Activated naive CD8-positive, alpha-beta T cell treated with anti-CD3 and anti-CD28 coated beads, Interleukin-2, amount 50 U/mL, for 24 hours (primary cell): ENCODE results near the gene SNX25.
A peak's percentile ranks its signal among the peaks of the same experiment; 100 is the strongest.
"Not testable (repeated sequence)": the region's sequence is repeated elsewhere in the genome, so short reads cannot be mapped to it uniquely, and the experiment has no call there.

Experiments
- ATAC-seq: fragments of 150-1000 bp; cut with Tn5 transposase; one replicate; pipeline ENCODE4 v1.10.0; 2021
- DNase-seq: peaks from one replicate; pipeline ENCODE4 v3.0.0; 2021
- H3K27ac Mint-ChIP-seq: one replicate; pipeline ENCODE4 v1.8.0; 2021; ENCODE audit warnings: mild to moderate bottlenecking, mixed read lengths
- H3K27me3 Mint-ChIP-seq: one replicate; pipeline ENCODE4 v1.8.0; 2021; ENCODE audit warnings: mixed read lengths
- H3K36me3 Mint-ChIP-seq: one replicate; pipeline ENCODE4 v1.8.0; 2021; ENCODE audit warnings: low read depth, mixed read lengths
- H3K4me1 Mint-ChIP-seq: one replicate; pipeline ENCODE4 v1.8.0; 2021; ENCODE audit warnings: mixed read lengths
- H3K4me3 Mint-ChIP-seq: one replicate; pipeline ENCODE4 v1.8.0; 2021; ENCODE audit warnings: mild to moderate bottlenecking, moderate library complexity, mixed read lengths
- H3K9me3 Mint-ChIP-seq: one replicate; pipeline ENCODE4 v1.8.0; 2021; ENCODE audit warnings: mixed read lengths

SNX25 gene

GRCh38 chr4:185198189-185198588 lies 11.2 kb upstream of the SNX25 start:
- not testable (repeated sequence) for H3K9me3 Mint-ChIP-seq, ATAC-seq, H3K27me3 Mint-ChIP-seq, DNase-seq, H3K4me3 Mint-ChIP-seq, H3K27ac Mint-ChIP-seq
- Mint-ChIP-seq H3K36me3 (peaks cover 23% of the 10 kb centered on the region), H3K4me1 (peaks cover 34% of the 10 kb centered on the region)

- no peak for ATAC-seq
- Mint-ChIP-seq H3K4me3 (peak overlapping the region; percentile 90), H3K4me1 (peaks cover 36% of the 10 kb centered on the region), H3K9me3 (no peaks in the 10 kb centered on the region), H3K36me3 (peaks cover 12% of the 10 kb centered on the region), H3K27me3 (no peaks in the 10 kb centered on the region), H3K27ac (peak overlapping the region; percentile 95)
- no peak for DNase-seq
Measured at GRCh38 chr4:185201977-185202962, 7.1 kb upstream of the SNX25 start.

- peaks cover 36% of the 10 kb centered on the region for H3K4me1 Mint-ChIP-seq
Measured at GRCh38 chr4:185202984-185203485, 6.4 kb upstream of the SNX25 start.

GRCh38 chr4:185203486-185204237 lies 5.7 kb upstream of the SNX25 start, which contains the start of gene CFAP97:
Gene CFAP97, minus strand, starts transcription at chr4:185204000. Its CDS starts 12,804 bp downstream, at chr4:185191196.
- H3K4me1 Mint-ChIP-seq, result peaks cover 38% of the 10 kb centered on the region
- peak; percentile 88 for ATAC-seq
- peaks cover 12% of the 10 kb centered on the region for H3K36me3 Mint-ChIP-seq
- no peaks in the 10 kb centered on the region for H3K27me3 Mint-ChIP-seq
- H3K4me3 Mint-ChIP-seq, result peak within 1 kb of the TSS; percentile 90
- H3K27ac Mint-ChIP-seq, result peak within 1 kb of the TSS; percentile 95
- no peaks in the 10 kb centered on the region for H3K9me3 Mint-ChIP-seq
- peak; percentile 76 for DNase-seq

More at GRCh38 chr4:185202984-185203485, 6.4 kb upstream of the SNX25 start:
- no peaks in the 10 kb centered on the region for H3K9me3 Mint-ChIP-seq
- H3K4me3 Mint-ChIP-seq, result peak overlapping the region; percentile 90
- ATAC-seq (no peak), DNase-seq (no peak)
- no peaks in the 10 kb centered on the region for H3K27me3 Mint-ChIP-seq
- peak overlapping the region; percentile 95 for H3K27ac Mint-ChIP-seq
- H3K36me3 Mint-ChIP-seq, result peaks cover 12% of the 10 kb centered on the region

GRCh38 chr4:185204238-185204910 lies 5.0 kb upstream of the SNX25 start:
- ATAC-seq (no peak), DNase-seq (no peak)
- H3K27ac Mint-ChIP-seq, result peak overlapping the region; percentile 95
- H3K9me3 Mint-ChIP-seq, result no peaks in the 10 kb centered on the region
- peaks cover 12% of the 10 kb centered on the region for H3K36me3 Mint-ChIP-seq
- H3K27me3 Mint-ChIP-seq, result no peaks in the 10 kb centered on the region
- peaks cover 43% of the 10 kb centered on the region for H3K4me1 Mint-ChIP-seq
- H3K4me3 Mint-ChIP-seq, result peak overlapping the region; percentile 90

- peak overlapping the region; percentile 90 for H3K4me3 Mint-ChIP-seq
- not testable (repeated sequence) for H3K27me3 Mint-ChIP-seq, ATAC-seq, H3K36me3 Mint-ChIP-seq, H3K9me3 Mint-ChIP-seq, DNase-seq
- peak overlapping the region; percentile 95 for H3K27ac Mint-ChIP-seq
- H3K4me1 Mint-ChIP-seq, result peaks cover 40% of the 10 kb centered on the region
Measured at GRCh38 chr4:185205073-185205472, 4.3 kb upstream of the SNX25 start.

- Mint-ChIP-seq H3K9me3 (no peaks in the 10 kb centered on the region), H3K27ac (no peak overlapping the region), H3K4me1 (peaks cover 44% of the 10 kb centered on the region), H3K4me3 (no peak overlapping the region), H3K36me3 (peaks cover under 1% of the 10 kb centered on the region), H3K27me3 (peaks cover under 1% of the 10 kb centered on the region)
- DNase-seq (no peak), ATAC-seq (no peak)
Measured at GRCh38 chr4:185205697-185206342, 3.6 kb upstream of the SNX25 start.

GRCh38 chr4:185207466-185207865 lies 1.9 kb upstream of the SNX25 start:
- Mint-ChIP-seq H3K36me3 (no peaks in the 10 kb centered on the region), H3K27me3 (peaks cover 6% of the 10 kb centered on the region), H3K4me1 (peaks cover 42% of the 10 kb centered on the region), H3K4me3 (no peak overlapping the region), H3K9me3 (no peaks in the 10 kb centered on the region), H3K27ac (no peak overlapping the region)
- ATAC-seq (no peak), DNase-seq (no peak)

GRCh38 chr4:185209852-185210101 lies 379 bp downstream of the SNX25 start:
- peak; percentile 52 for ATAC-seq
- H3K4me1 Mint-ChIP-seq, result peaks cover 46% of the 10 kb centered on the region
- H3K9me3 Mint-ChIP-seq, H3K27ac Mint-ChIP-seq, H3K27me3 Mint-ChIP-seq, DNase-seq, H3K4me3 Mint-ChIP-seq, H3K36me3 Mint-ChIP-seq: not testable (repeated sequence)

GRCh38 chr4:185210102-185210981 lies 944 bp downstream of the SNX25 start:
- DNase-seq, result peak; percentile 44
- peaks cover 2% of the 10 kb centered on the region for H3K36me3 Mint-ChIP-seq
- H3K4me3 Mint-ChIP-seq, result peak overlapping the region; percentile 92
- ATAC-seq, result peak; percentile 47
- H3K27me3 Mint-ChIP-seq, result peaks cover 6% of the 10 kb centered on the region
- no peaks in the 10 kb centered on the region for H3K9me3 Mint-ChIP-seq
- no peak overlapping the region for H3K27ac Mint-ChIP-seq
- peaks cover 40% of the 10 kb centered on the region for H3K4me1 Mint-ChIP-seq

DNA sequence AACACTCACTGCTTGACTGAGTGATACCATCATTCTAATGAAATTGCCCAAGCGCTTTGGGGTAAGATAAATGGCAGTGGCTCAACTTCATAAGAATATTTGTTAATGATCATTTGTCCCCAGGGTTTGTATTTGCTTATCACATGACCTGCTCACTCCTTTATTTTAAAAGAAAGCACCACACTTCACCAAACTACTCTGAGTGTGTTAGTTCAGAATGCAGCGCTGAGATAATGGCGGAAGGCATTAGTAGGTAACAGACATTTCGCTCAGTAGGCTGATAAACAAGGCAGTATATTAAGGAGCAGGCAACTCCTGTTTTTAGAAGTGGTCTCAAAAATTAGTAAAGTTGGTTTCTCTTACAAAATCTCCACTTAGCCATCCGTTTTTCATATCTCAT lies 1.6 kb downstream of the SNX25 start:
- Mint-ChIP-seq H3K27ac (no peak overlapping the region), H3K27me3 (peaks cover 6% of the 10 kb centered on the region), H3K4me1 (peaks cover 43% of the 10 kb centered on the region), H3K9me3 (no peaks in the 10 kb centered on the region), H3K4me3 (peak overlapping the region; percentile 92), H3K36me3 (peaks cover 2% of the 10 kb centered on the region)
- DNase-seq, result no peak
- ATAC-seq, result no peak

DNA sequence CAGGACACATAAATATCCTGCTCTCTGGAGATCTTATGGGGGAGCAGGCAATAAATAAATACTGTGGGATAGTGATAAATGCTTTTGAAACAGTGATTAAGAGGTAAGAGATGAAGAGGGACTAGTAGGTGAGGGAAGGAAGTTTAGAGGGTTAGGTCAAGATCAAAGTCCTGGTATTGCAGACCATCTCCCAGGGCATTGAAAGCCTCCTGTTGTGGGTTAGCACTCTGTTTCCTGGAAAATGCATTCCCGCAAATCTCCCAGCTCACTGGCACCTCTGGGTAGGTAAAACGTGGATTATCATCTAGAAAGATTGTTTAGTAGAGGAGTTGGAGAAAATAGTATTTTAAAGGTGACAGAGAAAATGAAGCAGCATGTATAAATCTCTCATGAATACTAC lies 2.2 kb downstream of the SNX25 start:
- Mint-ChIP-seq H3K36me3 (peaks cover 2% of the 10 kb centered on the region), H3K9me3 (no peaks in the 10 kb centered on the region), H3K4me3 (peak overlapping the region; percentile 92), H3K27me3 (peaks cover 6% of the 10 kb centered on the region), H3K4me1 (peaks cover 47% of the 10 kb centered on the region), H3K27ac (no peak overlapping the region)
- no peak for ATAC-seq
- DNase-seq, result no peak

DNA sequence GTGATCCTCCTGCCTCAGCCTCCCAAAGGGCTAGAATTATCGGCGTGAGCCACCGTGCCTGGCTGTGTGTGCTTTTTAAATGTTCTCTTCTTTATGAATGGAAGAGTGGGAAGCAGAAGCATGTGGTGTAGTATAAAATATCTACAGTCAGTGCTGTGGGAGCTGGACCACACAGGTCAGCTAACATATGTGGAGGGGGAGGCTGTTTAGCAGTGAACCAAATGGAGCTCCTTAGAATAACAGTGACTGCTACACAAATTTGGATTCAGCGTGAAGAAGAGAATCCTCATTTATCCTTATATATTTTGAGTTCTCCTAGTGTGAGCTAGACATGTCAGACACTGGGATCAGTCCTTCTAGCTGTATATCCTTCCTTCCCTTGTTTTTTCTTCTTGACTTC lies 3.2 kb downstream of the SNX25 start:
- no peaks in the 10 kb centered on the region for H3K9me3 Mint-ChIP-seq
- no peak overlapping the region for H3K27ac Mint-ChIP-seq
- ATAC-seq (no peak), DNase-seq (no peak)
- H3K27me3 Mint-ChIP-seq, result peaks cover 6% of the 10 kb centered on the region
- peaks cover 52% of the 10 kb centered on the region for H3K4me1 Mint-ChIP-seq
- peaks cover 2% of the 10 kb centered on the region for H3K36me3 Mint-ChIP-seq
- no peak overlapping the region for H3K4me3 Mint-ChIP-seq
